HG03521 (cell line): ENCODE results near the gene PARP14.
"Not testable (repeated sequence)": the region's sequence is repeated elsewhere in the genome, so short reads cannot be mapped to it uniquely, and the experiment has no call there.

Experiments
- ATAC-seq: cut with Tn5 transposase; IDR thresholded peaks from one replicate; pipeline ENCODE4 v1.9.1; 2021; ENCODE audit warnings: mild to moderate bottlenecking, moderate library complexity; ENCODE audit not compliant: unreplicated experiment

The PARP14 gene

DNA sequence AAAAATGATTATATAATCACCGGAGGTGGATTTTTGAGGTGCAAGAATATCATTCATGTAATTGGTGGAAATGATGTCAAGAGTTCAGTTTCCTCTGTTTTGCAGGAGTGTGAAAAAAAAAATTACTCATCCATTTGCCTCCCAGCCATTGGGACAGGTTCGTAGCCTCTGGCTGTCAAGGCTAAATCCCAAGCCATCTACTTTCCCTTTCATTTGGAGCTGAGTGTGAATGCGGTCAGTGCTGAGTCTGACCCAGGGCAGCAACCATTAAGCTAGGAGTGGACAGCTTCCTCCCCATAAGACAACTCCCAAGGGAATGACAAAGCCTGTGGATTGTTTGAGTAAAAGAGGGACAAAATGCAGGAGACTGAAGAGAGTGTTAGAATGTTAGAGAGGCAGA is 33.6 kb downstream of the PARP14 start:
- ATAC-seq = no peak

DNA sequence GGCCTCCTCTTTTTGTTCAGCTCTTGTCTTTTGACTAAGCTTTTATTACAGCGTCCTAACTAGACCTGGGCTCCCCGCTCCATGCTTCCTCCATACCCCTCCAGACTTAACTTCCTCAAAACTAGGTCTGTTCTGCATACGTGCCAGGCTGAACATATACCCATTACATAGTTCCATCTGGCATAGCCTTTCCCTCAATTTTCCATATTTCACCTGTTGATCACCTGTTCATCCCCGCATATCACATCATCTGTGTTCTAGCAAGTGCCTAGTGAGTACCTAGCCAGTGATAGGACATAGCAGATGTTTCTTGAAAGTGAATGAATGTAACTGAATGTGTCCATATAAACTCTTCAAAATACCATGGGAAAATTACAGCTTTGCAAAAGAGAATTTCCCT is 36.0 kb downstream of the PARP14 start:
- ATAC-seq = no peak

GRCh38 chr3:122719273-122719921 is 38.8 kb downstream of the PARP14 start:
- no peak for ATAC-seq

DNA sequence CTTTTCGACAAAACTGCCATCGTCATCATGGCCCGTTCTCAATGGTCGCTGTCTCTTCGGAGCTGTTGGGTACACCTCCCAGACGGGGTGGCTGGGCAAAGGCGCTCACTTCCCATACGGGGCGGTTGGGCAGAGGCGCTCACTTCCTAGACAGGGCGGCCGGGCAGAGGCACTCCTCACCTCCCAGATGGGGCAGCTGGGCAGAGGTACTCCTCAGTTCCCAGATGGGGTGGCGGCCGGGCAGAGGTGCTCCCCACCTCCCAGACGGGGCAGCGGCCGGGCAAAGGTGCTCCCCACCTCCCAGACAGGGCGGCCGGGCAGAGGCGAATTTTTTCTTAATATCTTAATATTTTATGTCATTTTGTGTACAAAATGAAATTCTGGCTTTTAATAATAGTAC is 44.5 kb downstream of the PARP14 start:
- ATAC-seq = no peak

- no peak for ATAC-seq
These were observed 46.7 kb downstream of the PARP14 start for GRCh38 chr3:122727294-122727693.

- no peak for ATAC-seq
These were observed 47.1 kb downstream of the PARP14 start for GRCh38 chr3:122727766-122728165.

- ATAC-seq = no peak
These were observed 47.5 kb downstream of the PARP14 start for GRCh38 chr3:122728186-122728585.

- no peak for ATAC-seq
These were observed 48.3 kb downstream of the PARP14 start for GRCh38 chr3:122728756-122729514.

DNA sequence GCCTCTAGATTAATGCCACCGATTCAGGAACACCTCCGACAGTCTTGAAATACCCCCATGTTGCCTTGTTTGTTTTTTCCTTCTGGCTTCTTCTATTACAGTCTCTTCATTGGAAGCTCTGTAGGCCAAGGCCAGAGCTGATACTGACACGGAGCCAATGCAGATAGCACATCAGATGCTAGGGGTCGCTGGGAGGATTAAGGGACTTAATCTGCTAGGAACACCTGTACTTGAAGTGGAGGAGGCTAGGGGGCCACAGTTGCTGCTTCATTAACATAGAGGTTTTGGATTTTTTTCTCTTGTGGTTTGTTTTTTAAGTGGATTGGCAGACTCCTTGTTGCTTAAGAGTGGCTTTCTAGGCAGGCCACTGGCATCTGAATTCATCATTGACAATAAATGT is 49.6 kb downstream of the PARP14 start:
- no peak for ATAC-seq

- ATAC-seq = not testable (repeated sequence)
These were observed 52.3 kb downstream of the PARP14 start for GRCh38 chr3:122732682-122733525.

DNA sequence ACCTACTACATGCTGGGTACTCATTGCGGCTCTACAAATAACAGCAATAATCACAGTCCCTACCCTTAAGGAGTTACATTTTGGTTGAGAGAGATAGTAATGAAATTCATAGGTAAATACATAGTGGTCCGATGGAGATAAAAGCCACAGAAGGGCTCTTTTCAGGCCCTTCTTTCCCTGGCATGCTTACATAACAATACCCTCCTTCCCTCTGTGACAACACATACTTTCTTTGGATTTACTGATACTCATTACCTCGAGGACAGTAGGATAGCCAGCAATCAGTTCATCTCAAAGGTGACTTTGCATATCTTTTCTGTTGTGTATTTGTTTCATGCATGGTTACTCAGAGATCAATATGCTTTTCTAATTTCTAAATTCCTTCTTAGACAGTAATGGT is 58.5 kb downstream of the PARP14 start:
- no peak for ATAC-seq

DNA sequence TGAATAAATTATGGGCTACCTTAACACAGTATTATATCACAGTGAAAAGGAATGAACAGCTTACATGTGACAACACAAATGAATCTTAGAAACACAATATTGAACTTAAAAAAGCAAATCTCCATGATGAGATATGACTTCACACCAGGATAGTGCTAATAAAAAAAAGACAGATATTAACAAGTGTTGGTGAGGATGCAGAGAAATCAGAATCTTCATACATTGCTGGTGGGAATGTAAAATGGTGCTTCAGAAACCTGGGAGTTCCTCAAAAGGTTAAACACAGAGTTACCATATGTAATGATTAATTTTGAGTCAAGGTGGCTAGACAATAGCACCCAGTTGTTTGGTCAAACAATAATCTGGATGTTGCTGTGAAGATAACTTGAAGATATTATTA is 61.6 kb downstream of the PARP14 start:
- ATAC-seq = no peak

GRCh38 chr3:122743581-122744120 is 63.0 kb downstream of the PARP14 start:
- no peak for ATAC-seq

- ATAC-seq = no peak
These were observed 64.9 kb downstream of the PARP14 start for GRCh38 chr3:122745369-122746021.

GRCh38 chr3:122747295-122747694 is 66.7 kb downstream of the PARP14 start:
- not testable (repeated sequence) for ATAC-seq

GRCh38 chr3:122748347-122748746 is 67.7 kb downstream of the PARP14 start:
- no peak for ATAC-seq

GRCh38 chr3:122754929-122755328 is 74.3 kb downstream of the PARP14 start:
- ATAC-seq = no peak

DNA sequence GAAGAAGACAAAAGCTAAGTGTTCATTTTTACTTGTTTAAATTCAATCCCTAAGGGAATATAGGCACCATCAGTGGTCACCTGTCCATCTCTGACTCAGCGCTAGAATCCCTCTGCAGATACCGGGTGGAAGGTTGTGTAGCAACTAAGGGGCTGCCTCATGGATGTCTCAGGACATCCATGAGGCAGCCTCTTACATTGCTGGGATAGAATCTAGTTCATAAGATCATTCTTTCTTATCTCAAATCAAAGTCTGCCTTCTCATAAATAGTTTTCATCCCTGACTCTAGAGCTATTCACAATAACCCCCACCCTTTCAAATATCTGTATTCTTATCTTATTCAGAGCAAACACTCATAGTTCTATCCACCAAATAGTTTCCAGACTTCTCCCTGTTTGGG is 74.9 kb downstream of the PARP14 start:
- no peak for ATAC-seq

GRCh38 chr3:122758877-122759560 is 78.4 kb downstream of the PARP14 start:
- ATAC-seq = no peak
